Measurements from ENCODE around the gene PSMC6. TPM values are rescaled to one million over a fixed set of nuclear protein-coding genes. Genes with fewer than 3 reads are reported as not detected.
A peak's percentile ranks its signal among the peaks of the same experiment; 100 is the strongest.
"Not testable (repeated sequence)": the region's sequence is repeated elsewhere in the genome, so short reads cannot be mapped to it uniquely, and the experiment has no call there.

PSMC6 gene
- total RNA-seq, 6 donors from 2014 or later = 36.1 to 95.1 (median 57.2) TPM

- DNase-seq (no peak), ATAC-seq (ENCODE audit: low FRiP score in 2 of 2) (no peak)
- H3K4me1 ChIP-seq = no peaks in the 10 kb centered on the region
- H3K27ac ChIP-seq = no peak overlapping the region
- 100% methylated on average over 1 of the region's 1 CpG for WGBS, 2 donors
- no peak overlapping the region for H3K4me3 ChIP-seq
- TF ChIP-seq EP300 (IDR thresholded peaks at IDR 0.05) = no peak
- TF ChIP-seq POLR2A (IDR thresholded peaks at IDR 0.05) = no peak
- no peak for TF ChIP-seq POLR2AphosphoS5 (IDR thresholded peaks at IDR 0.05)
- H3K9me3 ChIP-seq = no peaks in the 10 kb centered on the region
- H3K27me3 ChIP-seq = no peaks in the 10 kb centered on the region
- H3K36me3 ChIP-seq = peaks cover 0 to 28% (median 12%) of the 10 kb centered on the region in 4 donors
These were observed 52.1 kb downstream of the PSMC6 start for GRCh38 chr14:52759145-52759544.

- peaks cover 0 to 42% (median 16%) of the 10 kb centered on the region in 4 donors for H3K36me3 ChIP-seq
- not testable (repeated sequence) for H3K4me1 ChIP-seq; H3K4me3 ChIP-seq; H3K27ac ChIP-seq; H3K9me3 ChIP-seq; H3K27me3 ChIP-seq; ATAC-seq (ENCODE audit: low FRiP score in 2 of 2)
- 94 to 100% methylated on average over 4 of the region's 4 CpGs for WGBS, 2 donors
- peak in 1 of 2 donors; percentile 32 for DNase-seq
These were observed 55.9 kb downstream of the PSMC6 start for GRCh38 chr14:52762923-52763322.

- DNase-seq = no peak
- 89 to 92% methylated on average over 3 of the region's 3 CpGs for WGBS, 2 donors
- Histone ChIP-seq H3K4me3 (no peak overlapping the region), H3K9me3 (no peaks in the 10 kb centered on the region), H3K36me3 (peaks cover 4 to 47% (median 9%) of the 10 kb centered on the region in 4 donors), H3K4me1 (no peaks in the 10 kb centered on the region), H3K27ac (no peak overlapping the region), H3K27me3 (no peaks in the 10 kb centered on the region)
- no peak for ATAC-seq (ENCODE audit: low FRiP score in 2 of 2)
- TF ChIP-seq CTCF (IDR thresholded peaks at IDR 0.05) (no peak), EP300 (IDR thresholded peaks at IDR 0.05) (no peak), POLR2A (IDR thresholded peaks at IDR 0.05) (no peak), POLR2AphosphoS5 (IDR thresholded peaks at IDR 0.05) (no peak)
These were observed 60.2 kb downstream of the PSMC6 start for GRCh38 chr14:52767058-52767833.

- no peaks in the 10 kb centered on the region for H3K27me3 ChIP-seq
- TF ChIP-seq EP300 (IDR thresholded peaks at IDR 0.05) = no peak
- TF ChIP-seq POLR2AphosphoS5 (IDR thresholded peaks at IDR 0.05) = no peak
- TF ChIP-seq CTCF (IDR thresholded peaks at IDR 0.05) = no peak
- TF ChIP-seq POLR2A (IDR thresholded peaks at IDR 0.05) = no peak
- H3K36me3 ChIP-seq = peaks cover 4 to 58% (median 9%) of the 10 kb centered on the region in 4 donors
- H3K4me3 ChIP-seq = no peak overlapping the region
- no peak for ATAC-seq (ENCODE audit: low FRiP score in 2 of 2)
- no peaks in the 10 kb centered on the region for H3K4me1 ChIP-seq
- no peak for DNase-seq
- no peaks in the 10 kb centered on the region for H3K9me3 ChIP-seq
- no peak overlapping the region for H3K27ac ChIP-seq
These were observed 62.9 kb downstream of the PSMC6 start for GRCh38 chr14:52769887-52770286.

- no peaks in the 10 kb centered on the region for H3K27me3 ChIP-seq
- no peak overlapping the region for H3K27ac ChIP-seq
- ATAC-seq (ENCODE audit: low FRiP score in 2 of 2) (no peak), DNase-seq (no peak)
- peaks cover 0 to 68% (median 8%) of the 10 kb centered on the region in 4 donors for H3K36me3 ChIP-seq
- no peaks in the 10 kb centered on the region for H3K9me3 ChIP-seq
- H3K4me3 ChIP-seq = no peak overlapping the region
- TF ChIP-seq EP300 (IDR thresholded peaks at IDR 0.05) (no peak), POLR2A (IDR thresholded peaks at IDR 0.05) (no peak), POLR2AphosphoS5 (IDR thresholded peaks at IDR 0.05) (no peak), CTCF (IDR thresholded peaks at IDR 0.05) (no peak)
- no peaks in the 10 kb centered on the region for H3K4me1 ChIP-seq
- 86 to 89% methylated on average over 7 of the region's 7 CpGs for WGBS, 2 donors
These were observed 69.8 kb downstream of the PSMC6 start for GRCh38 chr14:52776816-52777215.

Other genes with a start within 250 kb of the PSMC6 start
- gene TXNDC16, start 154.7 kb upstream of the PSMC6 start, total RNA-seq = 10 to 100 TPM in 2 of 6 donors, 1 to 10 TPM in 4; 4.2 to 13.3 (median 8.0) TPM
- 1 to 10 TPM in 1 of 6 donors, under 1 TPM in 3, not detected in 2; 0.43 to 1.0 (median 0.63) TPM for gene GPR137C, start 154.4 kb upstream of the PSMC6 start, total RNA-seq
- 10 to 100 TPM; 36.4 to 63.4 (median 50.9) TPM for gene ERO1A, start 11.6 kb upstream of the PSMC6 start, total RNA-seq
- gene STYX, start 23.0 kb downstream of the PSMC6 start, total RNA-seq = 10 to 100 TPM in 4 of 6 donors, 1 to 10 TPM in 2; 3.0 to 16.5 (median 10.4) TPM
- gene GNPNAT1, start 84.4 kb downstream of the PSMC6 start, total RNA-seq = 10 to 100 TPM in 3 of 6 donors, 1 to 10 TPM in 3; 2.1 to 18.8 (median 10.9) TPM
- 100 to 1,000 TPM in 2 of 6 donors, 10 to 100 TPM in 4; 34.6 to 121 (median 72.3) TPM for gene FERMT2, start 243.8 kb downstream of the PSMC6 start, total RNA-seq